GM19463 (cell line): Measurements from ENCODE around the gene LHPP.
"Not testable (repeated sequence)": the region's sequence is repeated elsewhere in the genome, so short reads cannot be mapped to it uniquely, and the experiment has no call there.

Experiments used
- ATAC-seq: cut with Tn5 transposase; IDR thresholded peaks from one replicate; pipeline ENCODE4 v1.9.1; 2021; ENCODE audit warnings: mild to moderate bottlenecking, moderate library complexity; ENCODE audit not compliant: unreplicated experiment

LHPP gene, protein sequence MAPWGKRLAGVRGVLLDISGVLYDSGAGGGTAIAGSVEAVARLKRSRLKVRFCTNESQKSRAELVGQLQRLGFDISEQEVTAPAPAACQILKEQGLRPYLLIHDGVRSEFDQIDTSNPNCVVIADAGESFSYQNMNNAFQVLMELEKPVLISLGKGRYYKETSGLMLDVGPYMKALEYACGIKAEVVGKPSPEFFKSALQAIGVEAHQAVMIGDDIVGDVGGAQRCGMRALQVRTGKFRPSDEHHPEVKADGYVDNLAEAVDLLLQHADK

DNA sequence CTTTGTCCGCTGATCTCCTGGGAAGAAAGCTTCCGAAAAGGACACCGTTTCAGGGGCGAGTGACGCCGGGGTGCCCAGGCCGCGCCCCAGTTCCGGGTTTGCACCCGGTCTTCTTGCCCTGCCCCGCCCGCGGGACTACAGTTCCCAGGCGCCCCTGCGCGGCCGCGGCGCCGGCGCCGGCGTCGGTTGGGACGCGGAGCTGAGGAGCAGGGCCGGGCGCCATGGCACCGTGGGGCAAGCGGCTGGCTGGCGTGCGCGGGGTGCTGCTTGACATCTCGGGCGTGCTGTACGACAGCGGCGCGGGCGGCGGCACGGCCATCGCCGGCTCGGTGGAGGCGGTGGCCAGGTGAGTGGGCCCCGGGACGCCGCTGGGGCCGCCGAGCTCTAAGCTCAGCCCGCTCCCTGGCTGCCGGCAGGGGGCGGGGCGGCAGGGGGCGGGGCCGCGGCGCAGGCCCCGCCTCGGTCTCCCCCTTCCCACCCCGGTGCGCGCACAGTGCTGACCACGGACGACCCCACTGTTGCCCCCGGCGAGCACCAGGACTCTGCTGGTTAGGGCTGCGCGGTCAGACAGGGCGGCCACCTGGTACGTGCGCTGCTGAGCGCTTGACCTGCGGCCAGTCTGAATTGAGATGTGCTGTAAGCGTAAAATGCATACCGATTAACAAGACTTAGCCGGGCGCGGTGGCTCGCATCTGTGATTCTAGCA, at the start of gene LHPP:
Gene LHPP (plus strand): TSS at position 182 of the 706 bp plus-strand sequence. CDS start 40 bp downstream, at position 222.
- ATAC-seq: peak; percentile 95

DNA sequence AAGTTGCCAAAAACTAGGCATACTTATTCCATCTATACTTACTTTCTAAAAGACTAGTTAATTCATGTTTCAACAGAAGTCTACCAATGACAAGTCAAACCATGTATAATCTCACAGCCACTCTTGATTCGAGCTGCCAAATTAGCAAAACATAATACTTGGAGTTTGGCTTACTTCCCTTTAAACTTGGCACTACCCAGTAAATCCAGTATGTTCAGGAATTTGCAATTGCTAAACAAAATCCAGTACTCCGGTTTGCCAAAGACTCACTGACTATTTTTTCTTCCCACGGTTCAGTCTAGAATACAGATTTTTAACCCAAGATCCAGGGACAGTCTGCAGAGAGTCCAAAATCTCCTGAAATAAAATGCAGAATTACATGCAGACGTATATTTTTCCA, 47.5 kb upstream of the LHPP start:
- ATAC-seq: no peak

GRCh38 chr10:124415210-124415609, 46.4 kb upstream of the LHPP start:
- no peak for ATAC-seq

DNA sequence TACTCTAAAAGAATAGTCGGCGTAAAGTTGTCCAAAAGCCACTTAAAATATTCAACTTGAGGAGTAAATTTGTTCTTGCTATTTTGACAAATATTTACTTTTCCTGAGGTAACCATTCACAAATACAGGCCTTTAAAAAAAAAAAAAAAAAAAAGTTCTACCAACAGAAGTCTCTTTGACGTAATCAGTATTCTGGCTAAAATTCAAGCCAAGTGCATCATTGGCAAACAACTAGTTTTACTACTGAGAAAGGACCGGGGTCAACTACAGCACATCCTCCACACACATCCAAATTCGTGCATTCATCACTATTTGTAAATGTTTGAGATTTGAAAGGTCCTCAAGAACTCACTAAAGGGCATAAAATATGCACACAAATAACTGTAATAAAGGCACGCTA, 44.9 kb upstream of the LHPP start:
- no peak for ATAC-seq

GRCh38 chr10:124417895-124418725, 43.5 kb upstream of the LHPP start:
- ATAC-seq: peak; percentile 23

DNA sequence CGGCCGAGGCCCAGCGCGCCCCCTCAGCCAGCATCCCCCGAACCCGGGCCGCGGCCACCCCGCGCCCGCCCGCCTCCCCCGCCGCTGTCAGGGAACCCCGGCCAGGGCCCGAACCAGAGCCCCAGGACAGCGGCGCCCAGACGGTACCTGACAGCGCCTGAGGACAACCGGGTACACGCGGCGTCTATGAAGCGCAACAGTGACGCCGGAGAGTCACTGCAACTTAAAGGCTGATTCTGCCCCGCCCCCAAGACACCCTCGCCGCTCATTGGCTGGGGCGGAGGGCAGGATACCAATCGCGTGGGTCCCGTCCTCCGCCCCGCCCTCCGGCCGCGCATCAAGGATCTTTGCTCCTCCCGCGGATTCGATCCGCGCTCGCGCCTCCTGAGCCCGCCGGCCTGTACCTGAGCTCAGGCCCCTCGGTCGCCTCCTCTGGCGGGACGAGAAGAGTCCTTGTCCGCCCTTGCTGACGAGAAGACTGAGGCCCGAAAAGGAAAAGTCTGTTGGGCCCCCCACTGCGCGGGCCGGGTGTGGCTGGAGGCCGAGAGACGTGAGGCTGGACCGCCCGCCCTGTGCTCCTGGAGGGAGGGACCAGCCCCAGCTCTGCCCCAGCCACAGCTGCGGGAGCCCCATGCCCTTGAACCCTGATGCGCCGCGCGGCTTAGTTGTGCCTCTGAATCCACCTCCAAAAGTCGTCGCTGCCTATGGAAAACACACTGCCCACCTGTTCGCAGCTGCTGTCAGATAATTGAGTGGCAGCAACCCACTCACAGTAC, 42.7 kb upstream of the LHPP start, which contains the start of gene OAT:
Gene OAT (minus strand): TSS at position 198 of the 776 bp plus-strand sequence. CDS start 6,752 bp downstream, outside the sequence.
- peak; percentile 98 for ATAC-seq

GRCh38 chr10:124419635-124420034, 42.0 kb upstream of the LHPP start:
- ATAC-seq: no peak

- no peak for ATAC-seq
These were observed 41.4 kb upstream of the LHPP start for GRCh38 chr10:124420254-124420653.

GRCh38 chr10:124422742-124423141, 38.9 kb upstream of the LHPP start:
- no peak for ATAC-seq

DNA sequence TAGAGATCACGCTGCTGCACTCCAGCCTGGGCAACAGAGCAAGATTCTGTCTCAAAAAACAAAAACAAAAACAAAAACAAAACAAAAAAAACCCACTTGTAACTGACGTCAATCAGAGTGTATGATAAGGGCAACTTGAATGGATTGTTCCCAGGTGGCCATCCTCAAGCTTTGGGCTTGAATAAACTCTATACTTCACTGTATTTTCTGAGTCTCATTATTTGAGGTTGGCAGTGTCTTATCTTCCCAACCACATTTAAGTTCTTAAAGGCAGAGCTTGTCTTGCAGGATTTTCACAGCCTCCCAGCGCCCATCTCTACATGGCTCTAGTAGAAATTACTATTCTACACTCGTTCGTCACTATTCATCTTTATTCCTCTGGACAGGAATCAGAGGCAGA, 37.8 kb upstream of the LHPP start:
- no peak for ATAC-seq

- no peak for ATAC-seq
These were observed 36.2 kb upstream of the LHPP start for GRCh38 chr10:124425227-124425962.

GRCh38 chr10:124428207-124428777, 33.3 kb upstream of the LHPP start:
- no peak for ATAC-seq

DNA sequence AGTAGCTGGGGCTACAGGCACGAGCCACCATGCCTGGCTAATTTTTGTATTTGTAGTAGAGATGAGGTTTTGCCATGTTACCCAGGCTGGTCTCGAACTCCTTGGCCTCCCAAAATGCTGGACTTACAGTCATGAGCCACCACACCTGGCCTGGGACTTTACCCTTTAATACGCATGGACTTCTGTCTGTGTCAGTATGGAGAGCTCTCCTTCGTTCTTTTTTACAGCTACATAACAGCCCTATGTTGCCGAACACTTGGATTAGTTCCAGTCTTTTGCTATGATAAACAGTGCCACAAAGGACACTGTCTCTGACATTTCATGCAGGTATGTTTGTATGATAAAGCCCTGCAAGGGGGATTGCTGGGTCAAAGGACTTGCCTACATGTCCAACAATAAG, 32.0 kb upstream of the LHPP start:
- ATAC-seq: no peak

DNA sequence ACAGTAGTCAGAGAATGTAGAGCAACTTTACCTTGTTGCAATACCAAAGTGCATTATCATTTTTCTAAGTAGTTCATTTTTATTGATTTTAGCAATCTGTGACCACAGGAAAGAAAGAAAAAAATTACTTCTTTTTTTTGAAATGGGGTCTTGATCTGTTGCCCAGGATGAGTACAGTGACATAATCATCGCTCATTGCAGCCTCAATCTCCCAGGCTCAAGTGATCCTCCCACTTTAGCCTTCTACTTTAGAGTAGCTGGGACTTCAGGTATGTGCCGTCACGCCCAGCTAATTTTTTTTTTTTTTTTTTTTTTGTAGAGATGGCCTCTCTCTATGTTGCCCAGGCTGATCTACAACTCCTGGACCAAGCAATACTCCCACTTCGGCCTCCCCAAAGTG, 31.5 kb upstream of the LHPP start:
- ATAC-seq: no peak

- ATAC-seq: no peak
These were observed 28.2 kb upstream of the LHPP start for GRCh38 chr10:124433461-124433860.

GRCh38 chr10:124435683-124436082, 25.9 kb upstream of the LHPP start:
- ATAC-seq: not testable (repeated sequence)

DNA sequence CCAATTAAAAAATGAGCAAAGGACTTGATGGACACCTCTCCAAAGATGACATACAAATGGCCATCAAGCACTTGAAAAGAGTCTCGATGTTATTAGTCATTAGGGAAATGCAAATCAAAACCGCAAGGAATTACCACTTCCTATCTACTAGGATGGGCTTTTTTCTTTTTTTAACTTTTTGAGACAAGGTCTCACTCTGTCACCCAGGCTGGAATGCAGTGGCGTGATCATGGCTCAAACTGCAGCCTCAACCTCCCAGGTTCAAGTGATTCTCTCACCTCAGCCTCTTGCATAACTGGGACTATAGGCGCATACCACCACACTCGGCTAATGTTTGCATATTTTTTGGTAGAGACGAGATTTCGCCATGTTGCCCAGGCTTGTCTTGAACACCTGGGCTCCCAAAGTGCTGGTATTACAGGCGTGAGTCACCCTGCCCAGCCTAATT, 25.4 kb upstream of the LHPP start:
- peak; percentile 72 for ATAC-seq

- not testable (repeated sequence) for ATAC-seq
These were observed 19.9 kb upstream of the LHPP start for GRCh38 chr10:124441694-124442093.
